SK-N-MC (cell line): ENCODE results near the gene PRKN.

Experiments
- DNase-seq: peaks from one replicate; pipeline ENCODE4 v3.0.0-alpha.2; 2011; ENCODE audit warnings: low read depth, low spot score
- H3K27ac ChIP-seq: fragments of 200-600 bp; sonication (generic); 2 replicates; pipeline ENCODE4 v1.5.1; 2016; ENCODE audit warnings: mixed run types
- H3K36me3 ChIP-seq: fragments of 200-600 bp; sonication (generic); 2 replicates; pipeline ENCODE4 v1.6.1; 2017; ENCODE audit warnings: antibody characterized with exemption, low read length, mixed read lengths; ENCODE audit not compliant: insufficient read depth
- H3K4me3 ChIP-seq: fragments of 200-600 bp; sonication (generic); 2 replicates; pipeline ENCODE4 v1.5.1; 2016
- H3K9ac ChIP-seq: fragments of 200-600 bp; sonication (generic); 2 replicates; pipeline ENCODE4 v1.8.0; 2017; ENCODE audit warnings: mixed run types, mixed read lengths; ENCODE audit not compliant: insufficient read length
- H3K9me3 ChIP-seq: fragments of 200-600 bp; sonication (generic); 2 replicates; pipeline ENCODE4 v1.6.1; 2017; ENCODE audit warnings: low read depth, mild to moderate bottlenecking, antibody characterized with exemption, low read length, moderate library complexity, mixed read lengths
- EZH2 ChIP-seq: fragments of 200-600 bp; sonication (generic); IDR thresholded peaks from one replicate; pipeline ENCODE4 v1.6.1; 2017; ENCODE audit warnings: antibody characterized with exemption
- FOXP2 ChIP-seq: optimal IDR thresholded peaks from 2 replicates; pipeline ENCODE3; 2011; ENCODE audit warnings: mild to moderate bottlenecking, moderate library complexity; ENCODE audit not compliant: insufficient read depth; ENCODE audit errors: extremely low read length, control extremely low read depth
- POLR2AphosphoS5 ChIP-seq: IDR thresholded peaks from 2 replicates; pipeline ENCODE4 v1.6.1; 2012; ENCODE audit warnings: mild to moderate bottlenecking, low read depth, low read length, borderline replicate concordance

The PRKN gene

DNA sequence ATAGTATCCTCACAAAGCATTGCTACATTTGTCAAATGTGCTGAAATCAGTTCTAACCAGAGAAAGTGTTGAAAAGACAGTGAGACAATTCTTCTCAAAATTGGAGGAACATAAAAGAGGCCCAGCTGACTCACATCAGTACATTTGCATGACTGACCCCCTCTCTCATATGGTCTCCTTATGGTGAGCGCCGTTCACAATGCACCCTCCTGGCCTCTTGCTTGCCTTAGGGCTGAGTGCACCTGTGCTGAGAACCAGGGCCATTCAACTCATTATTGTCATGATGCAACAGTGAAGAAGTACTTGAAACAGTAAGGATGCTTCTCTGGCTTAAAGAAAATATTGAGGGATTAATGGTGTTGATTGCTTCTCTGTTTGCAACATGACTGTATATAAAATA lies 1078.5 kb downstream of the PRKN start:
- DNase-seq: no peak
- no peak overlapping the region for H3K9ac ChIP-seq
- H3K36me3 ChIP-seq: no peaks in the 10 kb centered on the region
- no peak overlapping the region for H3K27ac ChIP-seq
- TF ChIP-seq POLR2AphosphoS5 (no peak), FOXP2 (no peak)
- H3K9me3 ChIP-seq: no peaks in the 10 kb centered on the region
- no peak overlapping the region for H3K4me3 ChIP-seq

DNA sequence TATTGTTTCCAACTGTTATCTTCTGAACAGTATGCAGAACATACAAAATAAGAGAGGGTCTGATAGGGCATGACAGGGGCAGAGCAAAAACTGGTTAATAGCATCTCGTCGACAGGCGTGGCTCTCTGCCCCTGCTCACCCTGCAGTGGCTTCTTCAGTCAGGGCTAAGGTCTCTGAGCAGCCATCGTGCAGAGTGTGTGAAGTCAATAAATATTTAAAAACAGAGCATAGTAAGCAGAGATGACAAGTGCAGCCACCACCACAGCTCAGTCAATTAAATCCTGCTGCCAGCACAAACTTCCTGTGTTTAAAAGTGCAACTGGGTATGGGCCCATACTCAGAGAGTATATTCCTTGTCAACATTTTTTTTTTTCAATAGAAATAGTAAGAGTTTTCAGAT lies 1080.3 kb downstream of the PRKN start:
- Histone ChIP-seq H3K27ac (no peak overlapping the region), H3K4me3 (no peak overlapping the region), H3K9me3 (no peaks in the 10 kb centered on the region), H3K36me3 (no peaks in the 10 kb centered on the region), H3K9ac (no peak overlapping the region)
- DNase-seq: no peak
- no peak for TF ChIP-seq POLR2AphosphoS5
- no peak for TF ChIP-seq EZH2
- TF ChIP-seq FOXP2: no peak

- Histone ChIP-seq H3K9ac (no peak overlapping the region), H3K9me3 (no peaks in the 10 kb centered on the region), H3K4me3 (no peak overlapping the region), H3K27ac (no peak overlapping the region), H3K36me3 (no peaks in the 10 kb centered on the region)
- TF ChIP-seq FOXP2: no peak
- TF ChIP-seq EZH2: no peak
- no peak for TF ChIP-seq POLR2AphosphoS5
- no peak for DNase-seq
These were observed 1083.0 kb downstream of the PRKN start for GRCh38 chr6:161644521-161644920.

GRCh38 chr6:161641175-161641574 lies 1086.4 kb downstream of the PRKN start:
- Histone ChIP-seq H3K4me3 (no peak overlapping the region), H3K27ac (peak overlapping the region; percentile 96), H3K9ac (no peak overlapping the region), H3K36me3 (no peaks in the 10 kb centered on the region), H3K9me3 (no peaks in the 10 kb centered on the region)
- no peak for DNase-seq
- no peak for TF ChIP-seq EZH2
- TF ChIP-seq POLR2AphosphoS5: no peak
- TF ChIP-seq FOXP2: no peak

GRCh38 chr6:161639772-161640171 lies 1087.8 kb downstream of the PRKN start:
- DNase-seq: peak; percentile 76
- Histone ChIP-seq H3K9me3 (no peaks in the 10 kb centered on the region), H3K9ac (peak overlapping the region; percentile 52), H3K27ac (peak overlapping the region; percentile 96), H3K36me3 (no peaks in the 10 kb centered on the region), H3K4me3 (peak overlapping the region; percentile 68)
- TF ChIP-seq EZH2: no peak
- TF ChIP-seq FOXP2: peak; percentile 76
- no peak; the same call in 1 of the 2 replicates for TF ChIP-seq POLR2AphosphoS5

- TF ChIP-seq FOXP2 (no peak), EZH2 (no peak), POLR2AphosphoS5 (no peak)
- Histone ChIP-seq H3K27ac (no peak overlapping the region), H3K9me3 (no peaks in the 10 kb centered on the region), H3K4me3 (no peak overlapping the region), H3K9ac (no peak overlapping the region), H3K36me3 (no peaks in the 10 kb centered on the region)
- no peak for DNase-seq
These were observed 1089.9 kb downstream of the PRKN start for GRCh38 chr6:161637658-161638057.

DNA sequence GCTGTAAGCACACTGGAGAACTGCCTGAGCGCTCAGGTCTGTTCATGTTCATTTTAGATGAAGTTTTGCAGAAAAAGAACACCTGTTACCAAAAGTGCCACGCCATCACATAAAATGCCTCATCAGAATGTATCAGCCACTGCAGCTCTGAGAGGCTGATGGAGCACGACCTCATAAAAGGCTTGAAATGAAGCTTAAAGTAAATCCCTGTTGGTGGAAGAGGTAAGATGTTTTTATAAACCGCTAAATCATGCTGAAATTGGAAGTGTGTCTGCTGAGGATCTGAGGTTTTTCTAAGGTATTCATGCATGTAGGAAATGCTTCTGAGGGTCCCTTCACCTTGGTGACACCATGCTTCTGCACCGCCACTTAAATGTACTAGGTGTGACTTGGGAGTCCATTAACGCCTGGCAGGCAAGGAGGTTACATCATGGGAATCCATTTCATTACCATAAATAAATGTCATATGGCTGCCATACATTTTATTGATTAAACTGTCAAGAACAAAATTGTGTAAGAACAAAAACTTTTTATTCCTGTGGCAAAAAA lies 1090.6 kb downstream of the PRKN start:
- Histone ChIP-seq H3K27ac (no peak overlapping the region), H3K36me3 (no peaks in the 10 kb centered on the region), H3K9ac (no peak overlapping the region), H3K4me3 (no peak overlapping the region), H3K9me3 (no peaks in the 10 kb centered on the region)
- no peak for DNase-seq
- TF ChIP-seq POLR2AphosphoS5 (no peak), FOXP2 (no peak), EZH2 (no peak)

- no peak overlapping the region for H3K4me3 ChIP-seq
- no peak overlapping the region for H3K9ac ChIP-seq
- no peak for DNase-seq
- no peak overlapping the region for H3K27ac ChIP-seq
- H3K36me3 ChIP-seq: no peaks in the 10 kb centered on the region
- no peaks in the 10 kb centered on the region for H3K9me3 ChIP-seq
- no peak for TF ChIP-seq POLR2AphosphoS5
- TF ChIP-seq EZH2: no peak
- TF ChIP-seq FOXP2: no peak
These were observed 1091.6 kb downstream of the PRKN start for GRCh38 chr6:161635975-161636374.

GRCh38 chr6:161634916-161635315 lies 1092.7 kb downstream of the PRKN start:
- Histone ChIP-seq H3K4me3 (no peak overlapping the region), H3K9me3 (no peaks in the 10 kb centered on the region), H3K9ac (no peak overlapping the region), H3K27ac (no peak overlapping the region), H3K36me3 (no peaks in the 10 kb centered on the region)
- TF ChIP-seq POLR2AphosphoS5 (no peak), FOXP2 (no peak), EZH2 (no peak)
- DNase-seq: no peak
